ENCODE measurements around the gene TRIO.

TRIO gene

GRCh38 chr5:14438195-14438606, 295.1 kb downstream of the TRIO start:
- no peak for DNase-seq (ENCODE audit: low read depth)

- DNase-seq (ENCODE audit: low read depth), result no peak
Observed at GRCh38 chr5:14439087-14439871, 296.1 kb downstream of the TRIO start.

GRCh38 chr5:14440223-14440581, 297.1 kb downstream of the TRIO start:
- DNase-seq (ENCODE audit: low read depth), result no peak

- DNase-seq (ENCODE audit: low read depth), result peak; percentile 86
Observed at GRCh38 chr5:14440582-14441431, 297.7 kb downstream of the TRIO start.

- no peak for DNase-seq (ENCODE audit: low read depth)
Observed at GRCh38 chr5:14441641-14442040, 298.5 kb downstream of the TRIO start.

- no peak for DNase-seq (ENCODE audit: low read depth)
Observed at GRCh38 chr5:14442536-14442935, 299.4 kb downstream of the TRIO start.

- DNase-seq (ENCODE audit: low read depth), result no peak
Observed at GRCh38 chr5:14443671-14444093, 300.5 kb downstream of the TRIO start.

- DNase-seq (ENCODE audit: low read depth), result no peak
Observed at GRCh38 chr5:14444161-14444560, 301.0 kb downstream of the TRIO start.

GRCh38 chr5:14445013-14445412, 301.9 kb downstream of the TRIO start:
- no peak for DNase-seq (ENCODE audit: low read depth)

- no peak for DNase-seq (ENCODE audit: low read depth)
Observed at GRCh38 chr5:14445576-14446290, 302.6 kb downstream of the TRIO start.

- DNase-seq (ENCODE audit: low read depth), result no peak
Observed at GRCh38 chr5:14447958-14448911, 305.1 kb downstream of the TRIO start.

GRCh38 chr5:14449052-14449661, 306.0 kb downstream of the TRIO start:
- peak; percentile 95 for DNase-seq (ENCODE audit: low read depth)

- peak; percentile 91 for DNase-seq (ENCODE audit: low read depth)
Observed at GRCh38 chr5:14450018-14450524, 306.9 kb downstream of the TRIO start.

GRCh38 chr5:14450742-14451141, 307.6 kb downstream of the TRIO start:
- DNase-seq (ENCODE audit: low read depth), result no peak

GRCh38 chr5:14451871-14452270, 308.7 kb downstream of the TRIO start:
- DNase-seq (ENCODE audit: low read depth), result no peak

- DNase-seq (ENCODE audit: low read depth), result no peak
Observed at GRCh38 chr5:14452685-14453454, 309.7 kb downstream of the TRIO start.

- no peak for DNase-seq (ENCODE audit: low read depth)
Observed at GRCh38 chr5:14453481-14453880, 310.3 kb downstream of the TRIO start.

- no peak for DNase-seq (ENCODE audit: low read depth)
Observed at GRCh38 chr5:14455814-14456321, 312.7 kb downstream of the TRIO start.

- no peak for DNase-seq (ENCODE audit: low read depth)
Observed at GRCh38 chr5:14457476-14457875, 314.3 kb downstream of the TRIO start.

- DNase-seq (ENCODE audit: low read depth), result no peak
Observed at GRCh38 chr5:14458414-14458813, 315.3 kb downstream of the TRIO start.
